Measurements from ENCODE around the gene NMBR.

The NMBR gene

GRCh38 chr6:142026471-142026870, 120.5 kb downstream of the NMBR start:
- no peak for DNase-seq (ENCODE audit: low read depth)
- H3K4me3 ChIP-seq (replicated peaks; ENCODE audit: low read depth, low read length): no peak overlapping the region
- TF ChIP-seq CTCF (IDR thresholded peaks at IDR 0.05; ENCODE audit: low read length, missing control alignments): no peak
